ENCODE measurements around the gene NLRC5. TPM values are rescaled to one million over a fixed set of nuclear protein-coding genes. Genes with fewer than 3 reads are reported as not detected.
"Not testable (repeated sequence)": the region's sequence is repeated elsewhere in the genome, so short reads cannot be mapped to it uniquely, and the experiment has no call there.

Gene NLRC5
- total RNA-seq, 1 donor from 2014 or later = 15.7 TPM

- DNase-seq (ENCODE audit: low read depth) = no peak
Observed at GRCh38 chr16:56960681-56961281, 28.6 kb upstream of the NLRC5 start.

GRCh38 chr16:56961386-56961785, 28.0 kb upstream of the NLRC5 start:
- DNase-seq (ENCODE audit: low read depth) = no peak

GRCh38 chr16:56961851-56962281, 27.5 kb upstream of the NLRC5 start, which contains the start of gene CETP:
CETP (plus strand) TSS chr16:56961950; CDS start chr16:56961980, 30 bp downstream.
- DNase-seq (ENCODE audit: low read depth) = no peak

GRCh38 chr16:56964243-56965148, 24.9 kb upstream of the NLRC5 start:
- DNase-seq (ENCODE audit: low read depth) = peak; percentile 83

- DNase-seq (ENCODE audit: low read depth) = peak; percentile 65
Observed at GRCh38 chr16:56965149-56966092, 23.9 kb upstream of the NLRC5 start.

GRCh38 chr16:56966093-56966475, 23.3 kb upstream of the NLRC5 start:
- DNase-seq (ENCODE audit: low read depth) = peak; percentile 47

- DNase-seq (ENCODE audit: low read depth) = no peak
Observed at GRCh38 chr16:56967733-56968132, 21.6 kb upstream of the NLRC5 start.

- DNase-seq (ENCODE audit: low read depth) = no peak
Observed at GRCh38 chr16:56969769-56970168, 19.6 kb upstream of the NLRC5 start.

- DNase-seq (ENCODE audit: low read depth) = peak; percentile 47
Observed at GRCh38 chr16:56970934-56971767, 18.2 kb upstream of the NLRC5 start.

GRCh38 chr16:56971768-56972043, 17.7 kb upstream of the NLRC5 start:
- no peak for DNase-seq (ENCODE audit: low read depth)

GRCh38 chr16:56972403-56973293, 16.7 kb upstream of the NLRC5 start:
- DNase-seq (ENCODE audit: low read depth) = peak; percentile 59

GRCh38 chr16:56973294-56973689, 16.1 kb upstream of the NLRC5 start:
- DNase-seq (ENCODE audit: low read depth) = no peak

GRCh38 chr16:56973899-56974298, 15.5 kb upstream of the NLRC5 start:
- not testable (repeated sequence) for DNase-seq (ENCODE audit: low read depth)

- no peak for DNase-seq (ENCODE audit: low read depth)
Observed at GRCh38 chr16:56974549-56975300, 14.6 kb upstream of the NLRC5 start.

GRCh38 chr16:56975714-56976113, 13.6 kb upstream of the NLRC5 start:
- no peak for DNase-seq (ENCODE audit: low read depth)

GRCh38 chr16:56977216-56977615, 12.1 kb upstream of the NLRC5 start:
- no peak for DNase-seq (ENCODE audit: low read depth)

GRCh38 chr16:56977823-56978430, 11.4 kb upstream of the NLRC5 start:
- DNase-seq (ENCODE audit: low read depth) = no peak

GRCh38 chr16:56980201-56980535, 9.2 kb upstream of the NLRC5 start:
- no peak for DNase-seq (ENCODE audit: low read depth)
